ENCODE data around the gene DOLPP1. TPM values are rescaled to one million over a fixed set of nuclear protein-coding genes. Genes with fewer than 3 reads are reported as not detected.
A peak's percentile ranks its signal among the peaks of the same experiment; 100 is the strongest.

DOLPP1 gene
- total and polyA plus RNA-seq, 8 donors: 4.2 to 10.5 (median 6.7) TPM

- Histone ChIP-seq H3K27me3 (no peaks in the 10 kb centered on the region), H3K4me1 (peaks cover 15 to 44% (median 25%) of the 10 kb centered on the region in 3 donors), H3K9me3 (no peaks in the 10 kb centered on the region), H3K36me3 (peaks cover 0 to 5% (median 0%) of the 10 kb centered on the region in 3 donors), H3K27ac (peak overlapping the region; percentile 93 to 100 (median 94)), H3K4me3 (peak overlapping the region in 2 of 4 donors; percentile 34 to 48)
- DNase-seq: peak in 5 of 6 donors; percentile 55 to 84 (median 80)
- 10% methylated on average over 13 of the region's 13 CpGs for whole genome bisulfite sequencing, 2 donors
- peak; percentile 78 to 95 (median 88) for TF ChIP-seq CTCF (IDR thresholded peaks at IDR 0.05)
- peak; percentile 39 for FAIRE-seq
- ATAC-seq: peak; percentile 69 to 81 (median 78)
- intact Hi-C loops (cut with DNase I): loop anchor here (5.0 to 10.0 kb wide), 2 partner anchors 473 to 475 kb away; no protein-coding TSS in a partner anchor
Measured at GRCh38 chr9:129139233-129139992, 58.5 kb downstream of the DOLPP1 start.

GRCh38 chr9:129139993-129140396, 59.1 kb downstream of the DOLPP1 start:
- TF ChIP-seq CTCF (IDR thresholded peaks at IDR 0.05): no peak
- Histone ChIP-seq H3K27me3 (no peaks in the 10 kb centered on the region), H3K4me1 (peaks cover 15 to 45% (median 25%) of the 10 kb centered on the region in 3 donors), H3K36me3 (peaks cover 0 to 5% (median 0%) of the 10 kb centered on the region in 3 donors), H3K27ac (peak overlapping the region; percentile 93 to 100 (median 94)), H3K4me3 (peak overlapping the region in 3 of 4 donors; percentile 3 to 48 (median 34)), H3K9me3 (no peaks in the 10 kb centered on the region)
- WGBS, 2 donors: 2 to 9% methylated on average over 11 of the region's 11 CpGs
- FAIRE-seq: peak; percentile 5
- ATAC-seq: peak; percentile 69 to 81 (median 76)
- DNase-seq: peak; percentile 71 to 87 (median 82)
- intact Hi-C loops (cut with DNase I): loop anchor here (5.0 to 10.0 kb wide), 2 partner anchors 472 to 475 kb away; no protein-coding TSS in a partner anchor

Other genes with a start within 250 kb of the DOLPP1 start
- 1 to 10 TPM; 1.1 to 2.9 (median 1.5) TPM for gene KYAT1, start 199.2 kb upstream of the DOLPP1 start, total RNA-seq
- gene KYAT1, start 199.2 kb upstream of the DOLPP1 start, polyA plus RNA-seq: 1 to 10 TPM; 4.2 to 5.2 TPM
- 10 to 100 TPM in 4 of 6 donors, 1 to 10 TPM in 2; 8.7 to 20.4 (median 10.4) TPM for gene LRRC8A, start 199.0 kb upstream of the DOLPP1 start, total RNA-seq
- 10 to 100 TPM in 1 of 2 donors, 1 to 10 TPM in 1; 9.2 to 10.1 TPM for gene LRRC8A, start 199.0 kb upstream of the DOLPP1 start, polyA plus RNA-seq
- 10 to 100 TPM; 20.7 to 48.7 (median 42.2) TPM for gene PHYHD1, start 160.1 kb upstream of the DOLPP1 start, total RNA-seq
- 10 to 100 TPM; 45.7 to 71.3 TPM for gene PHYHD1, start 160.1 kb upstream of the DOLPP1 start, polyA plus RNA-seq
- 1 to 10 TPM; 5.7 to 8.2 (median 6.6) TPM for gene DOLK, start 133.5 kb upstream of the DOLPP1 start, total RNA-seq
- gene DOLK, start 133.5 kb upstream of the DOLPP1 start, polyA plus RNA-seq: 1 to 10 TPM; 5.4 to 8.5 TPM
- 10 to 100 TPM; 11.5 to 20.8 (median 13.5) TPM for gene NUP188, start 133.4 kb upstream of the DOLPP1 start, total RNA-seq
- 10 to 100 TPM; 10.8 to 18.0 TPM for gene NUP188, start 133.4 kb upstream of the DOLPP1 start, polyA plus RNA-seq
- gene SH3GLB2, start 52.8 kb upstream of the DOLPP1 start, total RNA-seq: 10 to 100 TPM; 46.6 to 79.7 (median 70.8) TPM
- 100 to 1,000 TPM; 188 to 201 TPM for gene SH3GLB2, start 52.8 kb upstream of the DOLPP1 start, polyA plus RNA-seq
- gene MIGA2, start 44.5 kb upstream of the DOLPP1 start, total RNA-seq: 10 to 100 TPM in 1 of 6 donors, 1 to 10 TPM in 5; 7.5 to 17.1 (median 9.3) TPM
- gene MIGA2, start 44.5 kb upstream of the DOLPP1 start, polyA plus RNA-seq: 10 to 100 TPM; 27.8 to 30.9 TPM
- gene CRAT, start 29.7 kb downstream of the DOLPP1 start, total RNA-seq: 100 to 1,000 TPM in 1 of 6 donors, 10 to 100 TPM in 5; 44.4 to 131 (median 79.2) TPM
- 10 to 100 TPM; 30.3 to 57.2 TPM for gene CRAT, start 29.7 kb downstream of the DOLPP1 start, polyA plus RNA-seq
- 10 to 100 TPM; 32.7 to 71.4 (median 42.1) TPM for gene PTPA, start 30.3 kb downstream of the DOLPP1 start, total RNA-seq
- gene PTPA, start 30.3 kb downstream of the DOLPP1 start, polyA plus RNA-seq: 10 to 100 TPM; 43.8 to 61.8 TPM
- gene IER5L, start 97.2 kb downstream of the DOLPP1 start, total RNA-seq: 10 to 100 TPM in 1 of 6 donors, 1 to 10 TPM in 5; 1.8 to 13.2 (median 4.6) TPM
- 10 to 100 TPM in 1 of 2 donors, 1 to 10 TPM in 1; 6.1 to 14.3 TPM for gene IER5L, start 97.2 kb downstream of the DOLPP1 start, polyA plus RNA-seq

Data from pancreas (tissue), 10 donors.